Endothelial cell of umbilical vein (primary cell): Measurements from ENCODE around the gene EML1. TPM values are rescaled to one million over a fixed set of nuclear protein-coding genes. Genes with fewer than 3 reads are reported as not detected.

ENCODE experiments used
- BruUV-seq: library from RNA; stranded (reverse); fragments of 400-500 nt; replicated peaks from 2 replicates; lab custom pipeline; 2021; lab: Mats Ljungman, UMichigan
- CTCF ChIA-PET: fragments of 300-600, 350-600 bp; sonication (Branson Sonifier 250); formaldehyde crosslinking; loops from one replicate; lab custom pipeline; 2021; ENCODE audit warnings: antibody characterized with exemption, inconsistent platforms; lab: Charles Lee
- POLR2A ChIA-PET: fragments of 300-600, 350-600 bp; sonication (Branson Sonifier 250); formaldehyde crosslinking; loops from one replicate; lab custom pipeline; 2021; ENCODE audit warnings: antibody characterized with exemption, inconsistent platforms; lab: Charles Lee
- DNase-seq: peaks from one replicate; pipeline ENCODE4 v3.0.0-alpha.2; 2011; ENCODE audit warnings: low read depth, low spot score
- FAIRE-seq: peaks from 2 replicates; lab custom pipeline; 2011; peaks lifted over from hg19 to GRCh38; lab: Jason Lieb, UNC
- H2AFZ ChIP-seq: 2 replicates; pipeline ENCODE4 v1.6.0; 2012; ENCODE audit warnings: low read depth, low read length, control low read depth, inconsistent platforms
- H3K27ac ChIP-seq: 2 replicates; pipeline ENCODE4 v1.5.1; 2011; ENCODE audit warnings: low read depth, mild to moderate bottlenecking, control low read depth, low read length, moderate library complexity; ENCODE audit not compliant: insufficient read depth
- H3K27me3 ChIP-seq, 2 experiments: 2 replicates each; pipeline versions ENCODE4 v1.6.0 to v1.6.1; 2011; ENCODE audit warnings: low read length in 2 of 2, mixed read lengths in 1 of 2; ENCODE audit not compliant: control insufficient read depth in 2 of 2, insufficient read depth in 2 of 2
- H3K36me3 ChIP-seq, 2 experiments: 2 replicates in 1 of 2; 3 replicates in 1 of 2; pipeline ENCODE4 v1.5.1; 2011; ENCODE audit warnings: low read length in 2 of 2, mild to moderate bottlenecking in 1 of 2, moderate library complexity in 1 of 2; ENCODE audit not compliant: control insufficient read depth in 2 of 2, insufficient read depth in 2 of 2; ENCODE audit errors: extremely low read depth in 1 of 2
- H3K4me1 ChIP-seq: 3 replicates; pipeline ENCODE4 v1.5.1; 2011; ENCODE audit warnings: mild to moderate bottlenecking, low read length; ENCODE audit not compliant: control insufficient read depth, insufficient read depth; ENCODE audit errors: extremely low read depth
- H3K4me2 ChIP-seq: 2 replicates; pipeline ENCODE4 v1.6.1; 2011; ENCODE audit warnings: low read length, control low read depth, mixed read lengths; ENCODE audit not compliant: insufficient read depth
- H3K4me3 ChIP-seq, 3 experiments: fragments of 200-600 bp in 1 of 3; sonication (generic), shearing (Covaris generic) in 1 of 3; replicated peaks in 1 of 3; 2 replicates each; pipeline ENCODE4 v1.5.1; 2011 to 2016; ENCODE audit warnings: control low read depth in 3 of 3, low read length in 3 of 3, mild to moderate bottlenecking in 2 of 3, inconsistent platforms in 1 of 3, low read depth in 1 of 3, moderate library complexity in 1 of 3; ENCODE audit not compliant: insufficient read depth in 1 of 3
- H3K79me2 ChIP-seq: 2 replicates; pipeline ENCODE4 v1.6.0; 2012; ENCODE audit warnings: low read length, inconsistent platforms; ENCODE audit not compliant: control insufficient read depth, insufficient read depth
- H3K9ac ChIP-seq: replicated peaks from 2 replicates; pipeline ENCODE3; 2011; ENCODE audit warnings: low read length, control low read depth; ENCODE audit not compliant: insufficient read depth; ENCODE audit errors: extremely low read depth
- H3K9me1 ChIP-seq: replicated peaks from 3 replicates; pipeline ENCODE4 v1.6.0; 2011; ENCODE audit warnings: mild to moderate bottlenecking, low read length; ENCODE audit not compliant: control insufficient read depth, insufficient read depth; ENCODE audit errors: extremely low read depth
- H3K9me3 ChIP-seq: replicated peaks from 2 replicates; pipeline ENCODE4 v1.5.1; 2012; ENCODE audit warnings: low read length, inconsistent platforms; ENCODE audit not compliant: control insufficient read depth, insufficient read depth
- H4K20me1 ChIP-seq: replicated peaks from 2 replicates; pipeline ENCODE3; 2011; ENCODE audit warnings: mild to moderate bottlenecking, low read length; ENCODE audit not compliant: control insufficient read depth, insufficient read depth; ENCODE audit errors: extremely low read depth
- CTCF ChIP-seq, 2 donors: IDR thresholded peaks; 1 replicate in 1 of 2; 2 replicates in 1 of 2; pipeline ENCODE4 v1.5.1; 2011; ENCODE audit warnings: low read length in 2 of 2, mild to moderate bottlenecking in 2 of 2, moderate library complexity in 2 of 2, control low read depth in 1 of 2, inconsistent platforms in 1 of 2, low read depth in 1 of 2; ENCODE audit not compliant: insufficient read depth in 1 of 2; ENCODE audit errors: extremely low read depth in 1 of 2
- EZH2 ChIP-seq: IDR thresholded peaks from 2 replicates; pipeline ENCODE4 v1.6.1; 2012; ENCODE audit warnings: borderline replicate concordance, low read depth, mild to moderate bottlenecking, moderate library complexity, low read length, inconsistent platforms; ENCODE audit not compliant: severe bottlenecking
- FOS ChIP-seq: IDR thresholded peaks from 2 replicates; pipeline ENCODE4 v1.6.1; 2011; ENCODE audit warnings: mild to moderate bottlenecking, low read length, moderate library complexity, borderline replicate concordance; ENCODE audit not compliant: insufficient read depth
- GATA2 ChIP-seq: IDR thresholded peaks from 2 replicates; pipeline ENCODE4 v1.7.0; 2011; ENCODE audit warnings: low read depth, mild to moderate bottlenecking, moderate library complexity, mixed read lengths, low read length; ENCODE audit not compliant: insufficient read length, insufficient read depth
- JUN ChIP-seq: IDR thresholded peaks from 2 replicates; pipeline ENCODE4 v1.6.1; 2011; ENCODE audit warnings: borderline replicate concordance, low read depth; ENCODE audit not compliant: insufficient read length, insufficient read depth
- MAX ChIP-seq: IDR thresholded peaks from 2 replicates; pipeline ENCODE4 v1.6.1; 2011; ENCODE audit not compliant: insufficient read depth, insufficient read length
- MYC ChIP-seq: IDR thresholded peaks from one replicate; pipeline ENCODE4 v1.6.1; 2011; ENCODE audit warnings: mild to moderate bottlenecking, low read depth, low read length
- POLR2A ChIP-seq: IDR thresholded peaks from 2 replicates; pipeline ENCODE4 v1.6.1; 2012; ENCODE audit warnings: low read depth, mild to moderate bottlenecking, control low read depth, low read length
- POLR2AphosphoS5 ChIP-seq: IDR thresholded peaks from 2 replicates; pipeline ENCODE4 v1.6.1; 2012; ENCODE audit warnings: low read depth, mild to moderate bottlenecking, control low read depth, low read length, moderate library complexity; ENCODE audit not compliant: insufficient read depth
- dilution Hi-C: fragments of 300-500 bp; cut with MboI; formaldehyde crosslinking; loops from one replicate; pipeline ENCODE4 v1.15.0; 2019; ENCODE audit warnings: low sequenced_read_pairs; ENCODE audit not compliant: extremely low pct_ligation_motif_present
- intact Hi-C: fragments of 100-400 bp; cut with micrococcal nuclease; formaldehyde crosslinking; loops from one replicate; pipeline ENCODE4 v1.10.0; 2022
- polyA plus RNA-seq, 4 experiments: library from polyadenylated mRNA; depleted of rRNA in 3 of 4; stranded (reverse) in 3 of 4; unstranded in 1 of 4; fragments of >200 nt; gene quantifications; 2 replicates each; pipeline versions ENCODE4 v1.2.1 to v1.2.3, GENCODE V29; 2011 to 2012; ENCODE audit warnings: missing spikeins in 1 of 4
- total RNA-seq: library from RNA; stranded (reverse); gene quantifications from 2 replicates; pipeline ENCODE4 v1.2.3, GENCODE V29; 2021

The EML1 gene
- total and polyA plus RNA-seq, 2 donors (not counting 3 experiments of a cell fraction or from before 2014, with no cell fraction given) = 22.9 to 33.0 TPM

- Histone ChIP-seq H3K27ac (no peak overlapping the region), H3K9ac (no peak overlapping the region), H3K4me1 (peaks cover 20% of the 10 kb centered on the region), H3K9me3 (no peaks in the 10 kb centered on the region), H3K79me2 (peaks cover 21% of the 10 kb centered on the region), H3K4me3 (no peak overlapping the region), H3K4me2 (no peak overlapping the region), H2AFZ (no peak overlapping the region), H3K9me1 (no peaks in the 10 kb centered on the region), H3K27me3 (no peaks in the 10 kb centered on the region), H4K20me1 (no peaks in the 10 kb centered on the region), H3K36me3 (no peaks in the 10 kb centered on the region)
- FAIRE-seq (no peak), DNase-seq (no peak)
- ChIA-PET CTCF (interaction anchor here (0.8 to 4.0 kb wide), 4 partner anchors 25 to 100 kb away, joined by 3 to 26 read pairs (median 4); no protein-coding TSS in a partner anchor), POLR2A (no interaction called here)
- dilution Hi-C loops = no loop called here
- BruUV-seq = no TSS peak
- TF ChIP-seq JUN = no peak
- no peak for TF ChIP-seq GATA2
- TF ChIP-seq MAX = no peak
- TF ChIP-seq EZH2 = no peak
- intact Hi-C loops = no loop called here
These were observed 1.8 kb downstream of the EML1 start for GRCh38 chr14:99795046-99795445.

- POLR2A ChIA-PET = no interaction called here
- intact Hi-C loops = no loop called here
- dilution Hi-C loops = no loop called here
- H3K4me1 ChIP-seq = peaks cover 16% of the 10 kb centered on the region
- no peak overlapping the region for H3K9ac ChIP-seq
- H2AFZ ChIP-seq = no peak overlapping the region
- CTCF ChIA-PET = interaction anchor here (1.8 kb wide), 1 partner anchor 67 kb away, joined by 9 read pairs; no protein-coding TSS in a partner anchor
- no peak overlapping the region for H3K4me3 ChIP-seq
- no peaks in the 10 kb centered on the region for H3K9me3 ChIP-seq
- no peak overlapping the region for H3K4me2 ChIP-seq
- no peak for FAIRE-seq
- no peak for DNase-seq
- no peaks in the 10 kb centered on the region for H3K36me3 ChIP-seq
- H3K9me1 ChIP-seq = no peaks in the 10 kb centered on the region
- TF ChIP-seq MAX (no peak), MYC (no peak), POLR2A (no peak), CTCF (IDR thresholded peaks at IDR 0.05; ENCODE audit: extremely low read depth in 1 of 2, insufficient read depth in 1 of 2, low read depth in 1 of 2, low read length in 2 of 2) (no peak), JUN (no peak), POLR2AphosphoS5 (no peak), FOS (no peak), GATA2 (no peak), EZH2 (no peak)
- H3K79me2 ChIP-seq = peaks cover 23% of the 10 kb centered on the region
- H3K27me3 ChIP-seq = no peaks in the 10 kb centered on the region
- no TSS peak for BruUV-seq
- H3K27ac ChIP-seq = no peak overlapping the region
- no peaks in the 10 kb centered on the region for H4K20me1 ChIP-seq
These were observed 4.0 kb downstream of the EML1 start for GRCh38 chr14:99797231-99797630.
